ENCODE measurements around the gene NBPF1.

DNA sequence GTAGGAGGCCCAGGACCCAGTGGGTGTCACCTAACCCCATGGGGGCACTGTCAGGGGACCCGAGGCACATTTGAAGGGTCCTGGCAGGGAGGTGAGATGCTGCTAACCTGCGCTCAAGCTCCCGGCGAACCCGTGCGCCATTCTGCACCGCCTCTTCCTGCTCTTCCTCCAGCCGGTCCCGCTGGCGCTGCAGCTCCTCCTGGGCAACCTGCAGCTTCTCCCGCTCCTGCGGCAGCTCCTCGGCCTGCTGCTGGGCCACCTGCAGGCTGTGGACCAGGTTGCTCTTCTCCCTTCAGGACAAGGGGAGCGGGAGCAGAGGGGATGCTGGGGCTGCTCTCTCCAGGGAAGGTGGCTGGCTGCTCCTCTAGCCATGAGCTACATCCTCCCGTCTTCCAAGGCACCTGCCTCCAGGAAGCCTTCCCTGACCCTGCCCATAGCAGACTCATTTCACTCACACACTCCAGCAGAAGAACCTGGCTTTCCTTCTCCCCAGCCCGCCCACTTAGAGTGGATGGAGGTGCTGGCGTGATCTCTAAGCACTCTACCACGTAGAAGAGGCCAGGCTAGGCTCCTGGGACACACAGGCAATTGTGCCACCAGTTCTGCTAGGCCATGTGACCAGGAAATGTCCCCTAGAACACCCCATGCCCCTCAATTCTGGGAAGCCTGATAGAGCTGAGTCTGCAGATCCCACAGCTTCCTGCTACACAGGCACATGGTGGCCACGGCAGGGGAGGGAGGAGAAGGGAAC is 15.2 kb upstream of the NBPF1 start:
- TF ChIP-seq, protein P1, sequence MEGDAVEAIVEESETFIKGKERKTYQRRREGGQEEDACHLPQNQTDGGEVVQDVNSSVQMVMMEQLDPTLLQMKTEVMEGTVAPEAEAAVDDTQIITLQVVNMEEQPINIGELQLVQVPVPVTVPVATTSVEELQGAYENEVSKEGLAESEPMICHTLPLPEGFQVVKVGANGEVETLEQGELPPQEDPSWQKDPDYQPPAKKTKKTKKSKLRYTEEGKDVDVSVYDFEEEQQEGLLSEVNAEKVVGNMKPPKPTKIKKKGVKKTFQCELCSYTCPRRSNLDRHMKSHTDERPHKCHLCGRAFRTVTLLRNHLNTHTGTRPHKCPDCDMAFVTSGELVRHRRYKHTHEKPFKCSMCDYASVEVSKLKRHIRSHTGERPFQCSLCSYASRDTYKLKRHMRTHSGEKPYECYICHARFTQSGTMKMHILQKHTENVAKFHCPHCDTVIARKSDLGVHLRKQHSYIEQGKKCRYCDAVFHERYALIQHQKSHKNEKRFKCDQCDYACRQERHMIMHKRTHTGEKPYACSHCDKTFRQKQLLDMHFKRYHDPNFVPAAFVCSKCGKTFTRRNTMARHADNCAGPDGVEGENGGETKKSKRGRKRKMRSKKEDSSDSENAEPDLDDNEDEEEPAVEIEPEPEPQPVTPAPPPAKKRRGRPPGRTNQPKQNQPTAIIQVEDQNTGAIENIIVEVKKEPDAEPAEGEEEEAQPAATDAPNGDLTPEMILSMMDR (conservative IDR thresholded peaks at IDR 0.05; ENCODE audit: low read length) = no peak
- no peak for TF ChIP-seq EZH2phosphoT487 (IDR thresholded peaks at IDR 0.05; ENCODE audit: borderline replicate concordance, low read depth, low read length)

Measured in OCI-LY7 (cell line).